GM10248 (cell line): ENCODE measurements around the gene PRIM1.
"Not testable (repeated sequence)": the region's sequence is repeated elsewhere in the genome, so short reads cannot be mapped to it uniquely, and the experiment has no call there.

Source experiments
- CTCF ChIA-PET: fragments of 300-600 bp; sonication (Branson Sonifier 250); formaldehyde crosslinking; extraction: SDS; loops from one replicate; lab custom pipeline; 2021; ENCODE audit warnings: antibody characterized with exemption; lab: Yijun Ruan, JAX
- POLR2A ChIA-PET: fragments of 350-650 bp; sonication (Branson Sonifier 250); formaldehyde crosslinking; extraction: SDS; loops from one replicate; lab custom pipeline; 2020; ENCODE audit warnings: antibody characterized with exemption; lab: Yijun Ruan, JAX
- DNase-seq: peaks from one replicate; pipeline ENCODE4 v3.0.0; 2012; ENCODE audit errors: extremely low spot score
- CTCF ChIP-seq: IDR thresholded peaks from 2 replicates; pipeline ENCODE4 v1.5.1; 2012; ENCODE audit warnings: mild to moderate bottlenecking, low read depth; ENCODE audit errors: extremely low read depth, missing control alignments, control extremely low read depth

The PRIM1 gene

GRCh38 chr12:56715798-56716197 lies 36.3 kb downstream of the PRIM1 start:
- ChIA-PET POLR2A (no interaction called here), CTCF (interaction anchor here (1.5 to 2.0 kb wide), 2 partner anchors 12 to 22 kb away, joined by 3 to 4 read pairs; no protein-coding TSS in a partner anchor)
- TF ChIP-seq CTCF = no peak
- no peak for DNase-seq

GRCh38 chr12:56714431-56714929 lies 37.6 kb downstream of the PRIM1 start:
- no peak for TF ChIP-seq CTCF
- ChIA-PET CTCF (interaction anchor here (0.8 to 1.0 kb wide), 2 partner anchors 9 kb away, joined by 3 read pairs; no protein-coding TSS in a partner anchor), POLR2A (no interaction called here)
- no peak for DNase-seq

GRCh38 chr12:56713345-56713744 lies 38.8 kb downstream of the PRIM1 start:
- no peak for DNase-seq
- CTCF ChIA-PET = interaction anchor here (0.8 kb wide), 1 partner anchor 10 kb away, joined by 3 read pairs; no protein-coding TSS in a partner anchor
- POLR2A ChIA-PET = no interaction called here
- no peak for TF ChIP-seq CTCF

GRCh38 chr12:56709759-56710376 lies 42.3 kb downstream of the PRIM1 start:
- CTCF ChIA-PET = interaction anchor here (0.8 to 1.3 kb wide), 2 partner anchors 12 to 15 kb away, joined by 3 to 4 read pairs; no protein-coding TSS in a partner anchor
- no peak for DNase-seq
- POLR2A ChIA-PET = interaction anchor here (0.7 to 1.9 kb wide), 5 partner anchors 8 to 968 kb away, joined by 4 to 13 read pairs (median 4); partner anchors contain the start of gene NACA
- no peak for TF ChIP-seq CTCF

- CTCF ChIA-PET = interaction anchor here (1.0 to 1.7 kb wide), 2 partner anchors 12 to 13 kb away, joined by 4 read pairs; no protein-coding TSS in a partner anchor
- POLR2A ChIA-PET = interaction anchor here (0.6 kb wide), 1 partner anchor 14 kb away, joined by 6 read pairs; no protein-coding TSS in a partner anchor
- DNase-seq = not testable (repeated sequence)
Measured at GRCh38 chr12:56704522-56704921, 47.6 kb downstream of the PRIM1 start.

GRCh38 chr12:56699020-56699661 lies 53.0 kb downstream of the PRIM1 start:
- CTCF ChIA-PET = interaction anchor here (1.6 to 1.8 kb wide), 2 partner anchors 10 to 71 kb away, joined by 4 read pairs; no protein-coding TSS in a partner anchor
- TF ChIP-seq CTCF = no peak
- POLR2A ChIA-PET = interaction anchor here (0.6 to 1.6 kb wide), 2 partner anchors 19 to 534 kb away, joined by 4 to 6 read pairs; no protein-coding TSS in a partner anchor
- DNase-seq = no peak
